ENCODE measurements around the gene MZF1. TPM values are rescaled to one million over a fixed set of nuclear protein-coding genes. Genes with fewer than 3 reads are reported as not detected.
A peak's percentile ranks its signal among the peaks of the same experiment; 100 is the strongest.

MZF1 gene
- total and polyA plus RNA-seq, 3 donors from 2014 or later, result 23.9 to 56.1 (median 55.8) TPM

- H3K27me3 ChIP-seq, result no peaks in the 10 kb centered on the region
- peak overlapping the region; percentile 81 to 94 for H3K4me3 ChIP-seq
- H3K4me1 ChIP-seq, result peaks cover 19% of the 10 kb centered on the region
- no peaks in the 10 kb centered on the region for H3K36me3 ChIP-seq (ENCODE audit: low read depth, missing control alignments)
- H3K9me3 ChIP-seq, result no peaks in the 10 kb centered on the region
- intact Hi-C loops (cut with DNase I; ENCODE audit: low total_unique reads), result no loop called here
- TF ChIP-seq POLR2A (IDR thresholded peaks at IDR 0.05) (no peak), CTCF (IDR thresholded peaks at IDR 0.05) (peak in 2 of 3 experiments; percentile 20 to 50)
- no peak for DNase-seq
- WGBS, 2 donors, result 5 to 11% methylated on average over 16 to 22 of the region's 22 CpGs
- H3K27ac ChIP-seq, result peak overlapping the region; percentile 94 to 97
Measured at GRCh38 chr19:58518256-58519086, 54.7 kb downstream of the MZF1 start.

- H3K4me3 ChIP-seq, result no peak overlapping the region
- no peaks in the 10 kb centered on the region for H3K36me3 ChIP-seq (ENCODE audit: low read depth, missing control alignments)
- TF ChIP-seq POLR2A (IDR thresholded peaks at IDR 0.05) (no peak), CTCF (IDR thresholded peaks at IDR 0.05) (no peak)
- H3K9me3 ChIP-seq, result no peaks in the 10 kb centered on the region
- H3K4me1 ChIP-seq, result peaks cover 19% of the 10 kb centered on the region
- no peak overlapping the region for H3K27ac ChIP-seq
- no peak for DNase-seq
- intact Hi-C loops (cut with DNase I; ENCODE audit: low total_unique reads), result no loop called here
- H3K27me3 ChIP-seq, result no peaks in the 10 kb centered on the region
- WGBS, 2 donors, result 89 to 95% methylated on average over 25 to 65 of the region's 65 CpGs
Measured at GRCh38 chr19:58516964-58517833, 55.9 kb downstream of the MZF1 start.

GRCh38 chr19:58516246-58516836 lies 56.8 kb downstream of the MZF1 start:
- WGBS, 2 donors, result 85 to 88% methylated on average over 16 to 25 of the region's 25 CpGs
- Histone ChIP-seq H3K4me1 (peaks cover 24% of the 10 kb centered on the region), H3K36me3 (ENCODE audit: low read depth, missing control alignments) (no peaks in the 10 kb centered on the region), H3K27me3 (no peaks in the 10 kb centered on the region), H3K27ac (no peak overlapping the region), H3K9me3 (no peaks in the 10 kb centered on the region), H3K4me3 (no peak overlapping the region)
- intact Hi-C loops (cut with DNase I; ENCODE audit: low total_unique reads), result no loop called here
- no peak for TF ChIP-seq POLR2A (IDR thresholded peaks at IDR 0.05)
- no peak for TF ChIP-seq CTCF (IDR thresholded peaks at IDR 0.05)
- no peak for DNase-seq

- no peak overlapping the region for H3K27ac ChIP-seq
- peaks cover 20% of the 10 kb centered on the region for H3K4me1 ChIP-seq
- TF ChIP-seq CTCF (IDR thresholded peaks at IDR 0.05) (no peak), POLR2A (IDR thresholded peaks at IDR 0.05) (no peak)
- DNase-seq, result no peak
- WGBS, 2 donors, result 85 to 98% methylated on average over 2 of the region's 2 CpGs
- intact Hi-C loops (cut with DNase I; ENCODE audit: low total_unique reads), result no loop called here
- H3K27me3 ChIP-seq, result no peaks in the 10 kb centered on the region
- H3K9me3 ChIP-seq, result no peaks in the 10 kb centered on the region
- no peaks in the 10 kb centered on the region for H3K36me3 ChIP-seq (ENCODE audit: low read depth, missing control alignments)
- no peak overlapping the region for H3K4me3 ChIP-seq
Measured at GRCh38 chr19:58515259-58515658, 57.9 kb downstream of the MZF1 start.
